ENCODE data around the gene COL9A2. TPM values are rescaled to one million over a fixed set of nuclear protein-coding genes. Genes with fewer than 3 reads are reported as not detected.

COL9A2 gene
- total and polyA plus RNA-seq, 12 donors: 0.20 to 1.8 (median 0.37) TPM

DNA sequence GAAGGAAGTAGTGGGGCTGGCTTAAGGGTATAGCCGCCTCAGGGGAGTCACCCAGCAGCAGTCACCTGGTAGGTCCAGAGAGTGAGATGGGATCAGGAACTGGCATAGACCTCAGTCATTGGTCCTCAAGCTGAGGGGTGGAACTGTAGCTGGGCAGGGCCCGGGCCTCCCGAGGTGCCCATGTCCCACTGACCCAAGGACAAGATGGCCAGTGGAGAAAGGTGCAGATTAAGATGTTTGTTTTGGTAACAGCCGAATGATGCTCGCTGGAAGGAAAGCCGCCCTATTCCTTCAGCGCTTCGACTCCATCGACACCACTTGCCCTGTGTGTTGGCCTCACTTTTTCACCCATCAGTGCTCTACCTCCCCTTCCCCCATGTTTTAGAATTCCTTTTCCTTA lies 16.4 kb downstream of the COL9A2 start:
- TF ChIP-seq CTCF (IDR thresholded peaks at IDR 0.05): no peak
- ATAC-seq (no peak), DNase-seq (no peak)
- Histone ChIP-seq H3K27me3 (peaks cover 0 to 20% (median 15%) of the 10 kb centered on the region in 7 donors), H3K4me3 (no peak overlapping the region), H3K4me1 (no peaks in the 10 kb centered on the region), H3K36me3 (no peaks in the 10 kb centered on the region), H3K9me3 (no peaks in the 10 kb centered on the region), H3K27ac (no peak overlapping the region)
- WGBS, 2 donors: 95 to 97% methylated on average over 9 of the region's 9 CpGs
- intact Hi-C loops (cut with DNase I): no loop called here

DNA sequence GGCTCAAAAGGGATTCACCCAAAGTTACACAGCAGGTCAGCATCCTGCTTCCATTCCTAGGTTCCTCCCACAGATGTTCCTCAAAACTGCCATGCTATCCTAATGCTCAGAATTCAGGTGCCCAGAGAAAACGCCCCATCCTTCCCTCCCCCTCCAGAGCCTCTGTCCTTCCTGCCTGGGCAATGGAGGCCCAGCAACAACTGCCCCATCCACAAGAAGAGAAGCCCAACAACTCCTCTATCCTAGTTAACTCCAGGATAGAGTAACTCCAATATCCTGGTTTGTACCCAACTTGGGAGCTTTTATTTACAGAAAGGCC lies 16.9 kb downstream of the COL9A2 start:
- Histone ChIP-seq H3K4me3 (no peak overlapping the region), H3K9me3 (no peaks in the 10 kb centered on the region), H3K27me3 (peaks cover 0 to 20% (median 15%) of the 10 kb centered on the region in 7 donors), H3K4me1 (no peaks in the 10 kb centered on the region), H3K36me3 (no peaks in the 10 kb centered on the region), H3K27ac (no peak overlapping the region)
- TF ChIP-seq CTCF (IDR thresholded peaks at IDR 0.05): no peak
- 88 to 90% methylated on average over 1 of the region's 1 CpG for WGBS, 2 donors
- DNase-seq (no peak), ATAC-seq (no peak)
- intact Hi-C loops (cut with DNase I): no loop called here

DNA sequence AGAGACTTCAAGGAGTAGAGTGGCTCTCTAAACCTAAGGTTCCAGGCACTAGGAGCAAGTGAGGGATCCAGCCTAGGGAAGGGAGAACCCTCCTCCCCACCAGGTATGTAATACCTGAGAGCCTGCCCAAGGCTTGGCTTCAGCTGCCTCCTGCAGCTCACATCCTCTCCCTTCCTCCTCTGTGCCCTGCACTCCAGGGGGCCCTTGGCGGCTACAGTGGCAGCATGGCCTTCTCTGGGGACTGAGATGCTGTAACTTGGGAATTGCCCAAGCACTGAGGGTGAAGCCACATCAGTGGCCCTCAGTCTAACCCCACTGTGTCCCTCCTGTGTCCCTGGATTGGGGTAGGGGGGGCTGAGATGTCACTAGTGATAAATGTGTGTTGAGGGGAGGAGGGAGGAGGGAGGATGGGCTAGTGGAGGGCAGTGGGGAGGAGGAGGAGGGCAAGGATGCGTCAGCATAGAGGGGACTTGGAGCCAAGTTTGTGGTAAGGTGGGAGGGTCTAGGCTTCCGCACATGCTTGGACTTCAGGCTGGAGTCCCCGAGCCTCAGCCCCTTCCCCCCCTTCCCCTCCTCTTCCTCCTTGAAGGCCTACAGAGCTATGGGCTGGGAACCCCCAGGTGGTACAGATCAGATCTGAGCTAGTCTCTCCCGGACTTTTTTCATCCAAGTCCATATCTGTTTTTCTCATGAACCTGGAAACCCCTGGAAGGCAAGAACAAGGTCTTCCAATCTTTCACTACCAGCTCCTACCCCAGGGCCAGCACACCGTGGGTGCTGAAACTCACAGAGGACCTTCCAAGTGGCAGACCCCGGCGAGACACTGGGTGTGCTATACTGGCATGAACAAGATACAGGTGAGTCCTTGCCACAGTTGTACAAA lies 17.5 kb downstream of the COL9A2 start:
- ATAC-seq (peak in 1 of 8 donors; percentile 19), DNase-seq (no peak)
- no peaks in the 10 kb centered on the region for H3K9me3 ChIP-seq
- peaks cover 0 to 6% (median 0%) of the 10 kb centered on the region in 9 donors for H3K36me3 ChIP-seq
- no peak for TF ChIP-seq CTCF (IDR thresholded peaks at IDR 0.05)
- intact Hi-C loops (cut with DNase I): no loop called here
- H3K4me1 ChIP-seq: no peaks in the 10 kb centered on the region
- peaks cover 0 to 19% (median 15%) of the 10 kb centered on the region in 7 donors for H3K27me3 ChIP-seq
- H3K27ac ChIP-seq: no peak overlapping the region
- H3K4me3 ChIP-seq: no peak overlapping the region
- WGBS, 2 donors: 64 to 72% methylated on average over 8 of the region's 8 CpGs

- no peak for TF ChIP-seq CTCF (IDR thresholded peaks at IDR 0.05)
- no peaks in the 10 kb centered on the region for H3K4me1 ChIP-seq
- intact Hi-C loops (cut with DNase I): no loop called here
- no peak overlapping the region for H3K4me3 ChIP-seq
- no peak for DNase-seq
- WGBS, 2 donors: 93 to 96% methylated on average over 2 of the region's 2 CpGs
- no peaks in the 10 kb centered on the region for H3K27me3 ChIP-seq
- no peak for ATAC-seq
- peaks cover 0 to 89% (median 68%) of the 10 kb centered on the region in 9 donors for H3K36me3 ChIP-seq
- H3K9me3 ChIP-seq: no peaks in the 10 kb centered on the region
- no peak overlapping the region for H3K27ac ChIP-seq
Measured at GRCh38 chr1:40291293-40291692, 25.8 kb downstream of the COL9A2 start.

All from heart right ventricle (tissue), 16 donors.